DMS 273 (cell line): ENCODE data around the gene DMRTB1.

Experiments
- DNase-seq: peaks from one replicate; lab custom pipeline; 2025; ENCODE audit not compliant: unreplicated experiment; lab: John Stamatoyannopoulos, UW

DMRTB1 gene

GRCh38 chr1:53459321-53460175 lies at the start of gene DMRTB1:
TSS of gene DMRTB1 (plus strand) at chr1:53459399. CDS start at chr1:53459454, 55 bp downstream.
- DNase-seq = no peak

- DNase-seq = peak; percentile 61
Observed at GRCh38 chr1:53409695-53410094, 49.5 kb upstream of the DMRTB1 start.

GRCh38 chr1:53410100-53410541 lies 49.1 kb upstream of the DMRTB1 start:
- DNase-seq = peak; percentile 61

GRCh38 chr1:53410701-53411100 lies 48.5 kb upstream of the DMRTB1 start:
- no peak for DNase-seq

GRCh38 chr1:53411541-53412152 lies 47.6 kb upstream of the DMRTB1 start:
- DNase-seq = no peak

GRCh38 chr1:53412285-53413174 lies 46.7 kb upstream of the DMRTB1 start:
- DNase-seq = no peak

GRCh38 chr1:53413175-53414001 lies 45.8 kb upstream of the DMRTB1 start:
- DNase-seq = no peak

DNA sequence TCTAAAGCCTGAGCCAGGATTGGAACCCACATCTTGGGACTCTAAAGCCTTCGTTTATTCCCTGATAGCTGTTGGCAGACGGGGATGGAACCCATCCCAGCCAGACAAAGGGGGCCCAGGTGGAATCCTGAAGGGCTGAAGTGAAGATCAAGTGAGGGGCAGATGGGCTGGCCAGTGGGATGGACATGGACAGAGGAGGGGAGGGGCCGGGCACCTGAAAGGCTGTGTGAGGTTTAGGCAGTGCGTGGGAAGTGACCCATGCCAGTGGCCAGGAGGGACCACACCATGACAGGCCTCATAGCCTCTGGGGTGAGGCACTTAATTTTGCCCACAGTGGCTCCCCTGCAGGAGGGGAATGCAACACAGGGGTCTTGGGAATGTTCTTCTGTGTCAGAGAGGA lies 44.6 kb upstream of the DMRTB1 start:
- no peak for DNase-seq

GRCh38 chr1:53415432-53415831 lies 43.8 kb upstream of the DMRTB1 start:
- DNase-seq = no peak

- no peak for DNase-seq
Observed at GRCh38 chr1:53416269-53416813, 42.9 kb upstream of the DMRTB1 start.

DNA sequence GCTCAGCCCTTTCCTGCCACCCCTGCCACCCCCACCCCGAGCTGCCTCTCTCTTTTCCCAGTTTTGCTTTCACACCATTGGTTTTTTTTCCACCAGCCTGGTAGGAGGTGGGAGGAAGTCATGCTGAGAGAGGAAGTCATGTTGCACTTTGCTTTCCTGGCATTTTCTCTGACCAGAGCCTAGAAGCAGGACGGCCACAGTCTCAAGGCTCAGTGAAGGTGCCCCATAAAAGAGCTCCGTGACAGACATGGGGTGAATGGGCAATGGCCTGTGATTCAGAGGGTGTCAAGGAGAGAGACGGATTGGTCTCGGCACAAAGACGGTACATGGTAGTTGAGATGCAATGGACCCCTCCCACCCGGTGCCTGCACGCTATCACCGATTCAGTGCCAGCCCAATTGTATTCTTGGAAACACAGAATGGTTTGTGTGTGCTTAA lies 42.1 kb upstream of the DMRTB1 start:
- DNase-seq = no peak

GRCh38 chr1:53419034-53419433 lies 40.2 kb upstream of the DMRTB1 start:
- DNase-seq = no peak

- DNase-seq = no peak
Observed at GRCh38 chr1:53420341-53420740, 38.9 kb upstream of the DMRTB1 start.

DNA sequence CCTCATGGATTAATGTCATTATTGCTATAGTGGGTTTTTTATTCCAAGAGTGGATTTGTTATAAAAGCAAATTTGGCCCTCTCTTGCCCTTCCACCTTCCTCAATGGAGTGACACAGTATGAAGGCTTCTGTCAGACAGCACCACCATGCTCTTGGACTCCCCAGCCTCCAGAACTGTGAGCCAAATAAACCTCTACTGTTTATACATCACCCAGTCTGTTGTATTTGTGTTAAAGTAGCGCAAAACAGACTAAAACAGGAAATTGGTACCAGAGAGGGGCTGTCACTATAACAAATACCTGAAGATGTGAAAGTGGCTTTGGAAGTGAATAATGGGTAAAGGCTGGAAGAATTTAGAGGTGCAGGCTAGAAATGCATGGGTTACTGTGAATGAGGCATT lies 38.0 kb upstream of the DMRTB1 start:
- DNase-seq = no peak

GRCh38 chr1:53430261-53430660 lies 28.9 kb upstream of the DMRTB1 start:
- peak; percentile 21 for DNase-seq

- no peak for DNase-seq
Observed at GRCh38 chr1:53430779-53431178, 28.4 kb upstream of the DMRTB1 start.

- DNase-seq = no peak
Observed at GRCh38 chr1:53431244-53431643, 28.0 kb upstream of the DMRTB1 start.

- DNase-seq = no peak
Observed at GRCh38 chr1:53431805-53432565, 27.2 kb upstream of the DMRTB1 start.

- no peak for DNase-seq
Observed at GRCh38 chr1:53432611-53433010, 26.6 kb upstream of the DMRTB1 start.
